Choroid plexus epithelial cell (primary cell): ENCODE results near the gene AFAP1L1.

Experiments
- DNase-seq: peaks from one replicate; pipeline ENCODE4 v3.0.0-alpha.2; 2010; ENCODE audit warnings: low read depth
- H3K4me3 ChIP-seq: 2 replicates; pipeline ENCODE4 v1.5.1; 2011; ENCODE audit warnings: low read depth, mild to moderate bottlenecking, control low read depth, low read length, moderate library complexity
- TF ChIP-seq, protein P1 (sequence below): conservative IDR thresholded peaks from 2 replicates; pipeline ENCODE4 v1.5.1; 2011; ENCODE audit warnings: low read depth, mild to moderate bottlenecking, control low read depth, inconsistent platforms, low read length, moderate library complexity

The AFAP1L1 gene

DNA sequence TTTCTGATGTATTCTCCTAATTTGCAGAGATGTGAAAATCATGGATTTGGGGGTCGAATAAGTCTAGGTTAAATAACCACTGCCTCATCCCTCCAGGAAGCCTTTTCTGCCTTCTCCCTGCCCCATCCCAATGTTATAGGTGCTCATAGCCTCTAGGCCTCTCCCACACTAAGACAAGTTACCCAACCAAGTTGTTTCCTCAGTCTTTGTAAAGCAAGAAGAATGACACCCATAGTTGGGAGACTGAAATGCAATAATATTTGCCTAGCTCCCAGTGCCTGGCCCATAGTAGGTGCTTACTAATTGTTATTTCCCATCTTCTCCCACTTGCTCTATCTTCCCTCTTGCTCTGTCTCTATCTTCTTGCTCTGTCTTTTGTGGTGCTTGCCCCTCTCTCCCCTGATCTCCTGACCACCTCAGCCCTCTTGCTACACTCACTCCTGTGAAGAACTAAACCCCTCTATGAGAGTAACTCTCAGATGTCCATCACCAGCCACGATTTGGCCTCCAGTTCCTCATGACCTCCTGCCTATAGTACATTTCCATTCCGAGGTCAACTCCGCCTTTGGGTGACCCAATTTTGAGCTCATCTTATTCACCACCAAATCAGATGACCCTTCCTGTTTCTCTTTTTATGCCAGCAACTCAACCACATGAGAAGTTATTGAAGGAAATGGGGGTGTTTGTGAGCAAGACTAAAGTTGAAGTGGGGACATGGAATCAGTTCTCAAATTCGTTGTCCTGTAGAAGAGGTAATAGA lies 7.0 kb downstream of the AFAP1L1 start:
- H3K4me3 ChIP-seq, result no peak overlapping the region
- no peak for DNase-seq
- TF ChIP-seq, protein P1, sequence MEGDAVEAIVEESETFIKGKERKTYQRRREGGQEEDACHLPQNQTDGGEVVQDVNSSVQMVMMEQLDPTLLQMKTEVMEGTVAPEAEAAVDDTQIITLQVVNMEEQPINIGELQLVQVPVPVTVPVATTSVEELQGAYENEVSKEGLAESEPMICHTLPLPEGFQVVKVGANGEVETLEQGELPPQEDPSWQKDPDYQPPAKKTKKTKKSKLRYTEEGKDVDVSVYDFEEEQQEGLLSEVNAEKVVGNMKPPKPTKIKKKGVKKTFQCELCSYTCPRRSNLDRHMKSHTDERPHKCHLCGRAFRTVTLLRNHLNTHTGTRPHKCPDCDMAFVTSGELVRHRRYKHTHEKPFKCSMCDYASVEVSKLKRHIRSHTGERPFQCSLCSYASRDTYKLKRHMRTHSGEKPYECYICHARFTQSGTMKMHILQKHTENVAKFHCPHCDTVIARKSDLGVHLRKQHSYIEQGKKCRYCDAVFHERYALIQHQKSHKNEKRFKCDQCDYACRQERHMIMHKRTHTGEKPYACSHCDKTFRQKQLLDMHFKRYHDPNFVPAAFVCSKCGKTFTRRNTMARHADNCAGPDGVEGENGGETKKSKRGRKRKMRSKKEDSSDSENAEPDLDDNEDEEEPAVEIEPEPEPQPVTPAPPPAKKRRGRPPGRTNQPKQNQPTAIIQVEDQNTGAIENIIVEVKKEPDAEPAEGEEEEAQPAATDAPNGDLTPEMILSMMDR, result no peak

DNA sequence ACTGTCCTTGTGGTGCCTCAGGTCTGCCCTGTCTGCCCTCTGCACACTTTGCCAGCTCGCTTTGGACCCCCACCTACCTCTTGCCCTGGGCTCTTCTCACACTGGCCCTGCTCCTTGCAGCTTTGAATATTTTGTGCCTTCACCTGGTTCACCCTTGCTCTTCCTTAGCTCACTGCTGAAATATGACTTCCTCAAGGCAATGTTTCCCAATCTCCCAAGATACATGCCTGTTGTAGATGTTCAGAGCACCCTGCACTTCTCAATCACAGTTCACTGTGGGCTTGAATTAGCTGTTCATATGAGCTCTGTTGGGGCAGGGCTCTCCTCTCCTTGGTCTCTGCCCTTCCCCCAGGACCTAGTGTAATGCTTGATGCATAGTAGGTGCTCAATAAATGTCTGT lies 8.0 kb downstream of the AFAP1L1 start:
- H3K4me3 ChIP-seq, result no peak overlapping the region
- no peak for DNase-seq
- TF ChIP-seq, protein P1, result no peak

DNA sequence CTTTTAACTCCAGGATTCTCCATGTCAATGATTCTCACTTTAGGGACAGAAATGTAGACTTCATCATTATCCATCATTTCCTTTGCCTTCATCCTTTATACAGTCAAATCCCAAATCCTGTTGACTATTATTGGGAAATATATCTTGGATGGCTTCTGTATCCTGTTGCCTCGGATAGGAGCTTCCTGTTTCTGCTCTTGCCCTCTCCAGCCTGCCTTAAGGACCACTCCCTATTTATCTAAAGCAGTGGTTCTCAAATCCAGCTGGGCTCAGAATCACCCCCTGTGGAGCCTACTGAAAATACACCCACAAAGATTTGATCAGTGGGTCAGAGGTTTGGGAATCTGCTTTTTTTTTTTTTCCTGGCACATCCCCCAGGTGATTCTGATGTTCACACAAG lies 8.5 kb downstream of the AFAP1L1 start:
- no peak overlapping the region for H3K4me3 ChIP-seq
- TF ChIP-seq, protein P1, result no peak
- no peak for DNase-seq

DNA sequence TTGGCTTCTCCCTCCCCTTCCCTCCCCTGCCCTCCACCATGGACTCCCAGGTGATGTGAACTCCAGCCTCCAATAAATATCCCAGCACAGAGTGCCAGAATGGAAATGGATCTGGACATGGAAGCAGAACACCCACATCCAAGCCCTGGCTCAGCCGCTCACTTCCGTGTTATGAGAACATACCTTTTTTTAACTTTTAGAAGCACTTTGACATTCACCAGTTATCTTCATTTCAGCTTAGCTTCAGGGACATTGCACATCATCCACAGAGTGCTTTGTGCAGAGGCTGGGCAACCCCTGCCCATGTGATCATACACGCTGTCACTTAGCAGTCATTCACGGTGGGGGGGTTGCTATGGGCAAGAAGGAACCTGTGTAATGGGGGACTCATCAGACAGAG lies 9.1 kb downstream of the AFAP1L1 start:
- no peak overlapping the region for H3K4me3 ChIP-seq
- DNase-seq, result no peak
- TF ChIP-seq, protein P1, result no peak

DNA sequence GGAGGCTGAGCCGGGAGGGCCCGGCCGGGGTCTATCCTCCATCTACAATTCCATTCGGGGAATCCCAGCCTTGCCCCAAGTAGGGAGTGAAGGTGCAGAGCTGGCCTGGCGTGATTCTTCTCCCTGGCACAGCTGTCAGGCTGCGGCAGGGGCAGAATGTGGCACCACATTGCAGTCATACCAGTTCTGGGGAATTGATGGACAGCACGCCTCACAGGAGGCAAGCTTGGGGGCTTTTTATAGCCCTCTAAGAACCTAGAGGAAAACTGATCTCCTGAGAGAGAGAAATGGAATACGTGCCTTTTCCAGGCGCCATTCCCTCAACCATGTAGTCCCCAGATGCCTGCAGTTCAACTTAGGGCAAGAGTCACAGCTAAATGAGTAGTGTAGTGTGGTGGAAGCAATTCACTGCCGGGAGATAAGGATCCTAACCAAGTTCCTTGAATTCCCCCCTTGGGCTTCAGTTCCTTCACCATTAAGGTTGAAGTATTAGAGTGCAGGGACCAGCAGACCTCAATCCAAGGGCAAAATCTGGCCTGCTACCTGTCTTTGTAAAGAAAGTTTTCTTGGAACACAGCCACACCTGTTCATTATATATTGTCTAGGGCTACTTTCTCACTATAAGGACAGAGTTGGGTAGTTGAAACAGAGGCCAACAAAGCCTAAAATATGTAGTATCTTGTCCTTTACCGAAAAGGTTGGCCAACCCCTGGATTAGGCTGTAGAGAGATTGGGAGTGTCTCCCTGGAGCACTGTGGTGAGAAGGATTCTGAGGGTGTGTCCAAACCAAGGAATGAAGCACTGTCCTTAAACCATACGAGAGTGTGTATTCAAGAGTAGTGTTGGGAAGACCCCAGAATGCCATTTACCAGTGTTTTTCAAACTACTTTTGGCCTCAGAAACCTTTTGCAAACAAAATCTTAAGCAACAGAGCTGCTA lies 10.6 kb downstream of the AFAP1L1 start:
- no peak overlapping the region for H3K4me3 ChIP-seq
- TF ChIP-seq, protein P1, result no peak
- DNase-seq, result no peak

DNA sequence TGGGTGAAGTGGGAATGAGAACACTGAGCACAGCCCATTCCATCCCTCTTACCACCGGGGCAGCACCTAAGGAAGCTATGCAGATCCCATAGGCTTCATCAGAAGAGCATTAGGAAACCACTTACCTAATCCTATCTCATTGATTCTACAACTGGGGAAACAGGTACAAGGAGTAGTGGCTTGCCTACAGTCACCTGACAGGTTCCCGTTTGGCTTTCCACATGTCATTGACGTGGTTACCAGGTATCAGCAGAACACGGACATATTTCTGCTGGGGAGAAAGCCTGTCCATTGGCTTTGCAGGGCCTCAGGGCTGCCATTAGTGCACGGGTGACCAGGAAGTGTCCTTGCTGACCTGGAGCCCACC lies 11.3 kb downstream of the AFAP1L1 start:
- no peak for DNase-seq
- TF ChIP-seq, protein P1, result no peak
- no peak overlapping the region for H3K4me3 ChIP-seq
